Stomach smooth muscle (tissue), 2 donors: ENCODE results near the gene BMPR2.
"Not testable (repeated sequence)": the region's sequence is repeated elsewhere in the genome, so short reads cannot be mapped to it uniquely, and the experiment has no call there.

Experiments
- H3K27ac ChIP-seq: one replicate; pipeline ENCODE4 v1.7.0; 2013; ENCODE audit warnings: mild to moderate bottlenecking, low read length, inconsistent platforms
- H3K27me3 ChIP-seq, 2 donors: one replicate each; pipeline ENCODE4 v1.7.0; 2013; ENCODE audit warnings: low read length in 2 of 2; ENCODE audit not compliant: insufficient read depth in 2 of 2, control insufficient read depth in 1 of 2
- H3K36me3 ChIP-seq, 2 donors: one replicate each; pipeline ENCODE4 v1.7.0; 2013; ENCODE audit warnings: low read length in 2 of 2; ENCODE audit not compliant: control insufficient read depth in 2 of 2, insufficient read depth in 2 of 2
- H3K4me1 ChIP-seq: one replicate; pipeline ENCODE4 v1.7.0; 2013; ENCODE audit warnings: low read length; ENCODE audit not compliant: control insufficient read depth, insufficient read depth
- H3K4me3 ChIP-seq, 2 donors: one replicate each; pipeline ENCODE4 v1.7.0; 2013; ENCODE audit warnings: low read length in 2 of 2
- H3K9ac ChIP-seq, 2 donors: one replicate each; pipeline ENCODE4 v1.7.0; 2013; ENCODE audit warnings: low read length in 2 of 2, mild to moderate bottlenecking in 1 of 2
- H3K9me3 ChIP-seq, 2 donors: one replicate each; pipeline ENCODE4 v1.7.0; 2013; ENCODE audit warnings: low read length in 2 of 2; ENCODE audit not compliant: control insufficient read depth in 2 of 2
- donor health status: healthy.
- donor health status: Pancreatic carcinoma.

The BMPR2 gene

GRCh38 chr2:202555356-202555755, 179.2 kb downstream of the BMPR2 start:
- Histone ChIP-seq H3K27me3 (no peaks in the 10 kb centered on the region), H3K4me1 (no peaks in the 10 kb centered on the region), H3K27ac (no peak overlapping the region), H3K9ac (no peak overlapping the region), H3K9me3 (no peaks in the 10 kb centered on the region), H3K36me3 (peaks cover 16% of the 10 kb centered on the region in 2 donors), H3K4me3 (no peak overlapping the region)

GRCh38 chr2:202560200-202560599, 184.1 kb downstream of the BMPR2 start:
- H3K4me1 ChIP-seq: no peaks in the 10 kb centered on the region
- no peak overlapping the region for H3K27ac ChIP-seq
- peaks cover 15 to 16% of the 10 kb centered on the region in 2 donors for H3K36me3 ChIP-seq
- H3K4me3 ChIP-seq: no peak overlapping the region
- H3K9me3 ChIP-seq: no peaks in the 10 kb centered on the region
- H3K9ac ChIP-seq: no peak overlapping the region
- H3K27me3 ChIP-seq: no peaks in the 10 kb centered on the region

- H3K4me1 ChIP-seq: no peaks in the 10 kb centered on the region
- no peak overlapping the region for H3K9ac ChIP-seq
- H3K27me3 ChIP-seq: no peaks in the 10 kb centered on the region
- H3K36me3 ChIP-seq: peaks cover 3 to 4% of the 10 kb centered on the region in 2 donors
- no peak overlapping the region for H3K4me3 ChIP-seq
- no peaks in the 10 kb centered on the region for H3K9me3 ChIP-seq
- H3K27ac ChIP-seq: no peak overlapping the region
These were observed 188.1 kb downstream of the BMPR2 start for GRCh38 chr2:202564226-202564625.

GRCh38 chr2:202566286-202566685, 190.2 kb downstream of the BMPR2 start:
- Histone ChIP-seq H3K36me3 (no peaks in the 10 kb centered on the region), H3K9ac (no peak overlapping the region)

GRCh38 chr2:202574541-202574940, 198.4 kb downstream of the BMPR2 start:
- Histone ChIP-seq H3K4me1 (no peaks in the 10 kb centered on the region), H3K9me3 (no peaks in the 10 kb centered on the region), H3K27me3 (no peaks in the 10 kb centered on the region), H3K9ac (no peak overlapping the region), H3K4me3 (no peak overlapping the region), H3K27ac (no peak overlapping the region), H3K36me3 (no peaks in the 10 kb centered on the region)

More at GRCh38 chr2:202566286-202566685, 190.2 kb downstream of the BMPR2 start:
- no peak overlapping the region for H3K4me3 ChIP-seq
- H3K27me3 ChIP-seq: no peaks in the 10 kb centered on the region
- H3K27ac ChIP-seq: no peak overlapping the region
- H3K9me3 ChIP-seq: no peaks in the 10 kb centered on the region
- no peaks in the 10 kb centered on the region for H3K4me1 ChIP-seq

- not testable (repeated sequence) for H3K9me3 ChIP-seq, H3K4me3 ChIP-seq, H3K9ac ChIP-seq, H3K36me3 ChIP-seq, H3K27me3 ChIP-seq, H3K27ac ChIP-seq, H3K4me1 ChIP-seq
These were observed 199.1 kb downstream of the BMPR2 start for GRCh38 chr2:202575194-202575593.

GRCh38 chr2:202577250-202578183, 201.4 kb downstream of the BMPR2 start:
- Histone ChIP-seq H3K4me3 (no peak overlapping the region), H3K9ac (no peak overlapping the region), H3K27me3 (no peaks in the 10 kb centered on the region), H3K27ac (no peak overlapping the region), H3K36me3 (no peaks in the 10 kb centered on the region), H3K4me1 (no peaks in the 10 kb centered on the region), H3K9me3 (no peaks in the 10 kb centered on the region)

GRCh38 chr2:202582846-202583245, 206.7 kb downstream of the BMPR2 start:
- not testable (repeated sequence) for H3K36me3 ChIP-seq, H3K9ac ChIP-seq, H3K9me3 ChIP-seq, H3K27me3 ChIP-seq, H3K27ac ChIP-seq, H3K4me3 ChIP-seq, H3K4me1 ChIP-seq

GRCh38 chr2:202583709-202584219, 207.6 kb downstream of the BMPR2 start:
- no peak overlapping the region for H3K9ac ChIP-seq
- H3K27ac ChIP-seq: no peak overlapping the region
- no peak overlapping the region for H3K4me3 ChIP-seq
- H3K9me3 ChIP-seq: no peaks in the 10 kb centered on the region
- peaks cover 4% of the 10 kb centered on the region for H3K4me1 ChIP-seq
- no peaks in the 10 kb centered on the region for H3K36me3 ChIP-seq
- no peaks in the 10 kb centered on the region for H3K27me3 ChIP-seq

- Histone ChIP-seq H3K36me3 (no peaks in the 10 kb centered on the region), H3K9me3 (no peaks in the 10 kb centered on the region), H3K4me1 (peaks cover 9% of the 10 kb centered on the region), H3K27me3 (no peaks in the 10 kb centered on the region), H3K27ac (no peak overlapping the region), H3K9ac (peak overlapping the region in 1 of 2 donors; percentile 47), H3K4me3 (peak overlapping the region; percentile 51 to 64)
These were observed 212.8 kb downstream of the BMPR2 start for GRCh38 chr2:202588647-202589581.
